Measurements from ENCODE around the gene SRPK2. TPM values are rescaled to one million over a fixed set of nuclear protein-coding genes. Genes with fewer than 3 reads are reported as not detected.

Gene SRPK2
- total and polyA plus RNA-seq, 2 donors (not counting 1 experiment from before 2014, with no cell fraction given), result 15.2 to 108 TPM

- Histone ChIP-seq H3K4me1 (ENCODE audit: control insufficient read depth in 2 of 2, insufficient read depth in 2 of 2, low read length in 2 of 2) (no peaks in the 10 kb centered on the region), H4K20me1 (ENCODE audit: control insufficient read depth, insufficient read depth, low read length, poor library complexity, severe bottlenecking) (peaks cover 32% of the 10 kb centered on the region), H3K4me3 (ENCODE audit: control extremely low read depth in 1 of 5, extremely low read depth in 1 of 5, insufficient read depth in 1 of 5, low read depth in 2 of 5, low read length in 4 of 5) (no peak overlapping the region), H3K27ac (ENCODE audit: low read length in 2 of 2) (no peak overlapping the region), H2AFZ (ENCODE audit: insufficient read depth, low read depth, low read length, poor library complexity, severe bottlenecking) (no peak overlapping the region), H3K79me2 (ENCODE audit: control insufficient read depth, insufficient read depth, low read length) (peaks cover 44% of the 10 kb centered on the region), H3K4me2 (replicated peaks; ENCODE audit: low read depth, low read length, poor library complexity, severe bottlenecking) (no peak overlapping the region), H3K27me3 (replicated peaks in 1 of 4; ENCODE audit: control extremely low read depth in 1 of 4, control insufficient read depth in 3 of 4, insufficient read depth in 4 of 4, low read length in 3 of 4) (no peaks in the 10 kb centered on the region), H3K9me3 (ENCODE audit: control extremely low read depth in 1 of 3, control insufficient read depth in 2 of 3, insufficient read depth in 1 of 3, low read length in 2 of 3) (no peaks in the 10 kb centered on the region), H3K36me3 (replicated peaks in 1 of 2; ENCODE audit: control extremely low read depth in 1 of 2, control insufficient read depth in 1 of 2, extremely low read depth in 1 of 2, insufficient read depth in 2 of 2, low read length in 1 of 2) (peaks cover 3 to 84% of the 10 kb centered on the region in 2 experiments), H3K9ac (ENCODE audit: low read length) (no peak overlapping the region)
- H3K4me3 Mint-ChIP-seq, result no peak overlapping the region
- DNase-seq, result no peak
- H3K27me3 Mint-ChIP-seq, result no peaks in the 10 kb centered on the region
- ChIA-PET POLR2A (interaction anchor here (0.6 kb wide), 1 partner anchor 268 kb away, joined by 4 read pairs; no protein-coding TSS in a partner anchor), CTCF (no interaction called here)
- intact Hi-C loops (cut with micrococcal nuclease), result no loop called here
- ATAC-seq (ENCODE audit: low read depth), result no peak
- TF ChIP-seq, protein P1, sequence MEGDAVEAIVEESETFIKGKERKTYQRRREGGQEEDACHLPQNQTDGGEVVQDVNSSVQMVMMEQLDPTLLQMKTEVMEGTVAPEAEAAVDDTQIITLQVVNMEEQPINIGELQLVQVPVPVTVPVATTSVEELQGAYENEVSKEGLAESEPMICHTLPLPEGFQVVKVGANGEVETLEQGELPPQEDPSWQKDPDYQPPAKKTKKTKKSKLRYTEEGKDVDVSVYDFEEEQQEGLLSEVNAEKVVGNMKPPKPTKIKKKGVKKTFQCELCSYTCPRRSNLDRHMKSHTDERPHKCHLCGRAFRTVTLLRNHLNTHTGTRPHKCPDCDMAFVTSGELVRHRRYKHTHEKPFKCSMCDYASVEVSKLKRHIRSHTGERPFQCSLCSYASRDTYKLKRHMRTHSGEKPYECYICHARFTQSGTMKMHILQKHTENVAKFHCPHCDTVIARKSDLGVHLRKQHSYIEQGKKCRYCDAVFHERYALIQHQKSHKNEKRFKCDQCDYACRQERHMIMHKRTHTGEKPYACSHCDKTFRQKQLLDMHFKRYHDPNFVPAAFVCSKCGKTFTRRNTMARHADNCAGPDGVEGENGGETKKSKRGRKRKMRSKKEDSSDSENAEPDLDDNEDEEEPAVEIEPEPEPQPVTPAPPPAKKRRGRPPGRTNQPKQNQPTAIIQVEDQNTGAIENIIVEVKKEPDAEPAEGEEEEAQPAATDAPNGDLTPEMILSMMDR (IDR thresholded peaks at IDR 0.05), result no peak
- TF ChIP-seq EZH2 (IDR thresholded peaks at IDR 0.05; ENCODE audit: borderline replicate concordance, insufficient read depth, low read depth, low read length, poor library complexity, severe bottlenecking), result no peak
- 90% methylated on average over 2 of the region's 3 CpGs for WGBS (ENCODE audit: insufficient coverage)
- H3K27ac Mint-ChIP-seq, result no peak overlapping the region
- no peaks in the 10 kb centered on the region for H3K4me1 Mint-ChIP-seq
- no peaks in the 10 kb centered on the region for H3K9me3 Mint-ChIP-seq (ENCODE audit: insufficient read depth)
These were observed 252.5 kb downstream of the SRPK2 start for GRCh38 chr7:105136221-105136620.

- no peak for DNase-seq
- peaks cover 3 to 76% of the 10 kb centered on the region in 2 experiments for H3K36me3 ChIP-seq (replicated peaks in 1 of 2; ENCODE audit: control extremely low read depth in 1 of 2, control insufficient read depth in 1 of 2, extremely low read depth in 1 of 2, insufficient read depth in 2 of 2, low read length in 1 of 2)
- POLR2A ChIA-PET, result no interaction called here
- no peak overlapping the region for H2AFZ ChIP-seq (ENCODE audit: insufficient read depth, low read depth, low read length, poor library complexity, severe bottlenecking)
- no peak overlapping the region for H3K27ac ChIP-seq (ENCODE audit: low read length in 2 of 2)
- peaks cover 32% of the 10 kb centered on the region for H4K20me1 ChIP-seq (ENCODE audit: control insufficient read depth, insufficient read depth, low read length, poor library complexity, severe bottlenecking)
- peak overlapping the region; percentile 50 for H3K27ac Mint-ChIP-seq
- no peak for ATAC-seq (ENCODE audit: low read depth)
- no peak for TF ChIP-seq EZH2 (IDR thresholded peaks at IDR 0.05; ENCODE audit: borderline replicate concordance, insufficient read depth, low read depth, low read length, poor library complexity, severe bottlenecking)
- TF ChIP-seq, protein P1 (IDR thresholded peaks at IDR 0.05), result no peak
- CTCF ChIA-PET, result interaction anchor here (0.5 kb wide), 1 partner anchor 215 kb away, joined by 3 read pairs; no protein-coding TSS in a partner anchor
- H3K27me3 ChIP-seq (replicated peaks in 1 of 4; ENCODE audit: control extremely low read depth in 1 of 4, control insufficient read depth in 3 of 4, insufficient read depth in 4 of 4, low read length in 3 of 4), result no peaks in the 10 kb centered on the region
- no peaks in the 10 kb centered on the region for H3K4me1 ChIP-seq (ENCODE audit: control insufficient read depth in 2 of 2, insufficient read depth in 2 of 2, low read length in 2 of 2)
- no peaks in the 10 kb centered on the region for H3K9me3 ChIP-seq (ENCODE audit: control extremely low read depth in 1 of 3, control insufficient read depth in 2 of 3, insufficient read depth in 1 of 3, low read length in 2 of 3)
- H3K4me3 ChIP-seq (ENCODE audit: control extremely low read depth in 1 of 5, extremely low read depth in 1 of 5, insufficient read depth in 1 of 5, low read depth in 2 of 5, low read length in 4 of 5), result no peak overlapping the region
- H3K79me2 ChIP-seq (ENCODE audit: control insufficient read depth, insufficient read depth, low read length), result peaks cover 31% of the 10 kb centered on the region
- H3K27me3 Mint-ChIP-seq, result no peaks in the 10 kb centered on the region
- H3K4me2 ChIP-seq (replicated peaks; ENCODE audit: low read depth, low read length, poor library complexity, severe bottlenecking), result no peak overlapping the region
- 100% methylated on average over 3 of the region's 9 CpGs for WGBS (ENCODE audit: insufficient coverage)
- no peak overlapping the region for H3K9ac ChIP-seq (ENCODE audit: low read length)
- no peaks in the 10 kb centered on the region for H3K4me1 Mint-ChIP-seq
- H3K9me3 Mint-ChIP-seq (ENCODE audit: insufficient read depth), result no peaks in the 10 kb centered on the region
- intact Hi-C loops (cut with micrococcal nuclease), result no loop called here
- H3K4me3 Mint-ChIP-seq, result no peak overlapping the region
These were observed 254.6 kb downstream of the SRPK2 start for GRCh38 chr7:105133986-105134655.
